ENCODE data around the gene GRID1. TPM values are rescaled to one million over a fixed set of nuclear protein-coding genes. Genes with fewer than 3 reads are reported as not detected.

Gene GRID1
- total and polyA plus RNA-seq, 8 donors = 0.31 to 8.5 (median 1.0) TPM; not detected in 1

DNA sequence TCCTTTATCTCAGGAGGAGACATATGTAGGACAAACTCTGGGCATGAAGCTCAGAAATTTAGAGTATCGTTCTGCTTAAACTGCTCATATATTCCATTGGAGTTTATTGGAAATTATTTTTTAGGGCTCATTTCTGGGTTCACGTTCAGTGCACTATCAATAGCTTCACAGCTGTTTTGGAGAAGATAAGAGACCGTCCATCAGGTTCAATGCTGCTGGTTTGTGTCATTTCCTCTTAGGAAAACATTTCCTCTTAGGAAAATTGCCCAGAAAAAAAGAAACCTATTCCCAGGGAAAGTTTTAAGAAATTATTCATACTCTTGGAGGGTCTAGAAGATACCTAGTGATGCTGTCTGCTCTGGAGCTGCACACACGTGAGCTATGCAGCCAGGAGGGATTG lies 691.7 kb downstream of the GRID1 start:
- H3K27ac ChIP-seq = no peak overlapping the region
- H3K27me3 ChIP-seq = no peaks in the 10 kb centered on the region
- H3K36me3 ChIP-seq = no peaks in the 10 kb centered on the region
- no peaks in the 10 kb centered on the region for H3K4me1 ChIP-seq
- no peak overlapping the region for H3K4me3 ChIP-seq
- H3K9me3 ChIP-seq = peaks cover 0 to 14% (median 11%) of the 10 kb centered on the region in 4 donors
- TF ChIP-seq CTCF (IDR thresholded peaks at IDR 0.05) = no peak
- DNase-seq = no peak
- intact Hi-C loops (cut with DNase I; ENCODE audit: low total_unique reads) = no loop called here
- WGBS, 5 donors = 51 to 60% (median 59%) methylated on average over 4 of the region's 4 CpGs

DNA sequence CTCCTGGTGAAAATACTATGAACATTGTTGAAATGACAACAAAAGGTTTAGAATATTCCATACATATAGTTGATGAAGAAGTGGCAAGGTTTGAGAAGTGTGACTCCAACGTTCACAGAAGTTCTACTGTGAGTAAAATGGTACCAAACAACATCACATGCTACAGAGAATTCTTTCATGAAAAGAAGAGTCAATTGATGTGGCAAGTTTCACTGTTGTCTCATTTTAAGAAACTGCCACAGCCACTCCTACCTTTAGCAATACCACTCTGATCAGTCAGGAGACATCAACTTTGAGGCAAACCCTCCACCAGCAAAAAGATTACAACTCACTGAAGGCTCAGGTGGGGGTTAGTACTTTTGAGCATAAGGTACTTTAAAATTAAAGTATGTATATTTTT lies 693.3 kb downstream of the GRID1 start:
- Histone ChIP-seq H3K4me1 (no peaks in the 10 kb centered on the region), H3K4me3 (no peak overlapping the region), H3K27me3 (no peaks in the 10 kb centered on the region), H3K9me3 (peaks cover 0 to 14% (median 11%) of the 10 kb centered on the region in 4 donors), H3K27ac (no peak overlapping the region), H3K36me3 (no peaks in the 10 kb centered on the region)
- DNase-seq = no peak
- 57 to 70% (median 67%) methylated on average over 1 of the region's 1 CpG for WGBS, 5 donors
- TF ChIP-seq CTCF (IDR thresholded peaks at IDR 0.05) = no peak
- TF ChIP-seq EP300 (IDR thresholded peaks at IDR 0.05) = no peak
- TF ChIP-seq POLR2A (IDR thresholded peaks at IDR 0.05) = no peak
- no peak for TF ChIP-seq POLR2AphosphoS5 (IDR thresholded peaks at IDR 0.05)
- intact Hi-C loops (cut with DNase I; ENCODE audit: low total_unique reads) = no loop called here

DNA sequence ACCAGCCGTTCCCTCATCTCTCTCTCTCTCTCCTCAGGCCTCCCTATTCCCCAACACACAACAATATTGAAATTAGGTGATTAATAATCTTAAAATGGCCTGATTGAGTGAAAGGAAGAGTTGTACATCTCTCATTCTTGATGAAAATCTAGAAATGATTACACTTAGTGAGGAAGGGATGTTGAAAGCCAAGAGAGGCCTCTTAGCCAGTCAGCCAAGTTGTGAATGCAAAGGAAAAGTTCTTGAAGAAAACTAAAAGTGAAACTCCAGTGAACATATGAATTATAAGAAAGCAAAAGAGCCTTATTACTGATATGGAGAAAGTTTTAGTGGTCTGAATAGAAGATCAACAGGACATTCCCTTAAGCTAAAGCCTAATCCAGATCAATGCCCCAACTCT lies 695.1 kb downstream of the GRID1 start:
- H3K4me3 ChIP-seq = no peak overlapping the region
- no peak overlapping the region for H3K27ac ChIP-seq
- no peaks in the 10 kb centered on the region for H3K4me1 ChIP-seq
- H3K27me3 ChIP-seq = no peaks in the 10 kb centered on the region
- TF ChIP-seq POLR2AphosphoS5 (IDR thresholded peaks at IDR 0.05) (no peak), EP300 (IDR thresholded peaks at IDR 0.05) (no peak), CTCF (IDR thresholded peaks at IDR 0.05) (no peak)
- no peaks in the 10 kb centered on the region for H3K36me3 ChIP-seq
- intact Hi-C loops (cut with DNase I; ENCODE audit: low total_unique reads) = no loop called here
- no peak for DNase-seq
- 81 to 96% (median 83%) methylated on average over 1 of the region's 1 CpG for WGBS, 5 donors
- peaks cover 0 to 14% (median 11%) of the 10 kb centered on the region in 4 donors for H3K9me3 ChIP-seq

DNA sequence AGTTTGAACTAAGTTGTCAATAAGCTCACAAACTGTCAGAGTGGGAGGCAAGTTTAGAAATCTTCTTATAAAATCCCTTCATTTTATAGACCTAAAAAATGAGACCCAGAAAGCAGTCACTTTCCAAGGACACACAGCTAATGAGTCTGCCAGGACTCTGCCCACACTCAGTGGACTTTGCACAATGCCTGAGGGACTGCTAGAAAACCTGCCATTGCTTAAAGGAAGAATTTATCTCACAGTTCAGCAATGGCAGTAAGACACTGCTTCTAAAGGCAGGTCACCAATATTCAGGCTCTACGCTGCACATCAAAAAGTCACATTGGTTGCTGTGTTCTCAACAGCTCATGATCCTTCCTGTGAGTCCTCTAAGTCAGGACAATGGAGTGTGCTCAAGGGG lies 698.1 kb downstream of the GRID1 start:
- no peak for DNase-seq
- no peak overlapping the region for H3K27ac ChIP-seq
- intact Hi-C loops (cut with DNase I; ENCODE audit: low total_unique reads) = no loop called here
- TF ChIP-seq CTCF (IDR thresholded peaks at IDR 0.05) (no peak), POLR2A (IDR thresholded peaks at IDR 0.05) (no peak), EP300 (IDR thresholded peaks at IDR 0.05) (no peak), POLR2AphosphoS5 (IDR thresholded peaks at IDR 0.05) (no peak)
- no peak overlapping the region for H3K4me3 ChIP-seq
- peaks cover 0 to 14% (median 11%) of the 10 kb centered on the region in 4 donors for H3K9me3 ChIP-seq
- no peaks in the 10 kb centered on the region for H3K4me1 ChIP-seq
- H3K27me3 ChIP-seq = no peaks in the 10 kb centered on the region
- H3K36me3 ChIP-seq = no peaks in the 10 kb centered on the region
- 80 to 100% (median 94%) methylated on average over 1 of the region's 1 CpG for WGBS, 5 donors
